ENCODE measurements around the gene SPSB1.

Gene SPSB1

GRCh38 chr1:9279172-9279840 lies 13.4 kb upstream of the SPSB1 start:
- peak overlapping the region; percentile 30 for H3K27ac Mint-ChIP-seq
- no peak for DNase-seq
- peaks cover 8% of the 10 kb centered on the region for H3K9me3 Mint-ChIP-seq
- H3K27me3 Mint-ChIP-seq (ENCODE audit: low read depth, poor library complexity) = peaks cover 6% of the 10 kb centered on the region
- H3K36me3 Mint-ChIP-seq (ENCODE audit: low read depth) = peaks cover 3% of the 10 kb centered on the region
- H3K4me1 Mint-ChIP-seq = peaks cover 64% of the 10 kb centered on the region
- TF ChIP-seq CTCF (IDR thresholded peaks at IDR 0.05) = no peak
- peak overlapping the region; percentile 76 for H3K4me3 Mint-ChIP-seq

DNA sequence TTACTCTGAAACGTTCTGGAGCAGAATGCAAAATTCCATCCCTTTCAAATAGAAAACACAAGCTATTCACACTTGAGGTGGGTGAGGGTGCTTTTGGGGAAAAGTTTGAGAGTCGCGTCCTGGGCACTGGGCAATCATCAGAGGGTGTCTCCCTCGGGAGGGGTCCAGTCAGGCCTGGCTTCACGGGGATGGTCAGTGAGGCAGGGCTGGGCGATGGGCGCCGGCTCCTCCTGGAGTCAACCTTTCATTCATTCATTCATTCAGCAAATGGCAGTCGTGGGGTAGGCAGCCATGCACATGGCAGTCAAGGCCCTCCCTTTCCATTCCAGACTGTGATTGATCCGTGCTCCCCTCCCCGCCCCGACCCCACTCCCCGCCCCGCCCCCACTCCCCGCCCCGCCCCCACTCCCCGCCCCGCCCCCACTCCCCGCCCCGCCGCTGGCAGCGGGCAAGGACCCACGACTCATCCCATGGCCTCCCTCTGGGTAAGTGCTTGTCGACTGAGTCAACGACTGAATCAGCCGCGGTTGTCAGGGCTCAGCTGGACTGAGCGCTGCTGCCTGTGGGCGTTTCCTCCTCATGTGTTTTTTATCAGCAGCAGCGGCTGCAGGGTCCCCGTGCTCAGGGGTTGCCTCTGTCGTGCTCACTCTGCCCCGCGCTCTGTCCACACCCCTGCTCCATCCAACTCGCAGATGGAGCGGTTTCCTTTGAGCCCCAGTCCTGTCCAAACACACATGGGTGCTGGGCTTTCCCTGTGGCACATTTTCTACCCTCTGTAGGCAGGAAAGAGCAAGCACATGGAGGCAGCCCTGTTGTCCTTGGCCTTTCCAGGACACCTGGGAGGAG lies 12.5 kb upstream of the SPSB1 start:
- H3K4me3 Mint-ChIP-seq = no peak overlapping the region
- peaks cover 62% of the 10 kb centered on the region for H3K4me1 Mint-ChIP-seq
- H3K27ac Mint-ChIP-seq = no peak overlapping the region
- H3K27me3 Mint-ChIP-seq (ENCODE audit: low read depth, poor library complexity) = peaks cover 2% of the 10 kb centered on the region
- no peak for DNase-seq
- H3K36me3 Mint-ChIP-seq (ENCODE audit: low read depth) = peaks cover 11% of the 10 kb centered on the region
- TF ChIP-seq CTCF (IDR thresholded peaks at IDR 0.05) = no peak
- peaks cover 17% of the 10 kb centered on the region for H3K9me3 Mint-ChIP-seq

- H3K4me1 Mint-ChIP-seq = peaks cover 52% of the 10 kb centered on the region
- peaks cover 5% of the 10 kb centered on the region for H3K27me3 Mint-ChIP-seq (ENCODE audit: low read depth, poor library complexity)
- peaks cover 13% of the 10 kb centered on the region for H3K36me3 Mint-ChIP-seq (ENCODE audit: low read depth)
- no peak for DNase-seq
- TF ChIP-seq CTCF (IDR thresholded peaks at IDR 0.05) = no peak
- peaks cover 26% of the 10 kb centered on the region for H3K9me3 Mint-ChIP-seq
- no peak overlapping the region for H3K4me3 Mint-ChIP-seq
- no peak overlapping the region for H3K27ac Mint-ChIP-seq
Observed at GRCh38 chr1:9281071-9281827, 11.4 kb upstream of the SPSB1 start.

GRCh38 chr1:9281908-9282695 lies 10.6 kb upstream of the SPSB1 start:
- Mint-ChIP-seq H3K4me1 (peaks cover 51% of the 10 kb centered on the region), H3K36me3 (ENCODE audit: low read depth) (peaks cover 13% of the 10 kb centered on the region), H3K27me3 (ENCODE audit: low read depth, poor library complexity) (peaks cover 5% of the 10 kb centered on the region), H3K27ac (no peak overlapping the region), H3K4me3 (no peak overlapping the region), H3K9me3 (peaks cover 33% of the 10 kb centered on the region)
- no peak for TF ChIP-seq CTCF (IDR thresholded peaks at IDR 0.05)
- DNase-seq = no peak

DNA sequence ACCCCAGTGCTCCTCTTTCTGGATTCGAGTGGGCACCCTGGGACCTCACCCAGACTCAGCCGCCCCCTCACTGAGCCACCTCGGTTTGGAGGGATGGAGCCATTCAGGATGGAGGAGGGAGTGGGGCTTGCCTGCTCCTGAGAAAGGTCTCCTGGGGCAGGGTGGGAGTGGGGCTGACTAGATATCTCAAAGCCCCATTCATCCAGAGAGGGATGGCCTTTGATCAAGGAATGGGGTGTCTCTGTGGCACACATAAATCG lies 10.1 kb upstream of the SPSB1 start:
- Mint-ChIP-seq H3K4me3 (no peak overlapping the region), H3K36me3 (ENCODE audit: low read depth) (peaks cover 13% of the 10 kb centered on the region), H3K27me3 (ENCODE audit: low read depth, poor library complexity) (peaks cover 5% of the 10 kb centered on the region), H3K27ac (peak overlapping the region; percentile 32), H3K9me3 (peaks cover 39% of the 10 kb centered on the region), H3K4me1 (peaks cover 51% of the 10 kb centered on the region)
- DNase-seq = no peak
- TF ChIP-seq CTCF (IDR thresholded peaks at IDR 0.05) = no peak
